Caco-2 (cell line): ENCODE measurements around the gene DGKK. TPM values are rescaled to one million over a fixed set of nuclear protein-coding genes. Genes with fewer than 3 reads are reported as not detected.

Experiments
- BruUV-seq: library from RNA; stranded (reverse); fragments of 400-500 nt; replicated peaks from 2 replicates; lab custom pipeline; 2021; lab: Mats Ljungman, UMichigan
- CTCF ChIA-PET: fragments of 300-600 bp; sonication (Branson Sonifier 250); formaldehyde crosslinking; loops from one replicate; lab custom pipeline; 2022; ENCODE audit warnings: antibody characterized with exemption; lab: Charles Lee
- POLR2A ChIA-PET: fragments of 300-600 bp; sonication (Branson Sonifier 250); formaldehyde crosslinking; loops from one replicate; lab custom pipeline; 2022; ENCODE audit warnings: antibody characterized with exemption; lab: Charles Lee
- DNase-seq, 2 experiments: peaks; one replicate each; pipeline versions ENCODE4 v3.0.0 to v3.0.0-alpha.2; 2020 to 2022
- H3K27me3 ChIP-seq: replicated peaks from 2 replicates; pipeline ENCODE4 v1.6.0; 2011; ENCODE audit warnings: low read length; ENCODE audit not compliant: control insufficient read depth, insufficient read depth
- H3K36me3 ChIP-seq: 2 replicates; pipeline ENCODE4 v1.5.1; 2011; ENCODE audit warnings: low read length; ENCODE audit not compliant: control insufficient read depth, insufficient read depth
- H3K4me1 ChIP-seq: fragments of 250-450 bp; sonication (Bioruptor Pico); 2 replicates; pipeline ENCODE4 v1.5.1; 2020; ENCODE audit warnings: mild to moderate bottlenecking
- H3K4me3 ChIP-seq: 2 replicates; pipeline ENCODE4 v1.5.1; 2011; ENCODE audit warnings: low read depth, mild to moderate bottlenecking, control low read depth, low read length
- H3K9me3 ChIP-seq: fragments of 250-450 bp; sonication (Bioruptor Pico); 2 replicates; pipeline ENCODE4 v1.5.1; 2020; ENCODE audit warnings: mild to moderate bottlenecking, moderate library complexity
- H3K27ac Mint-ChIP-seq: one replicate; pipeline ENCODE4 v1.8.0; 2022; ENCODE audit warnings: mixed read lengths; ENCODE audit not compliant: unreplicated experiment
- H3K27me3 Mint-ChIP-seq: one replicate; pipeline ENCODE4 v1.8.0; 2022; ENCODE audit warnings: mixed read lengths; ENCODE audit not compliant: insufficient read depth, unreplicated experiment
- H3K36me3 Mint-ChIP-seq: one replicate; pipeline ENCODE4 v1.8.0; 2022; ENCODE audit warnings: mild to moderate bottlenecking, mixed read lengths; ENCODE audit not compliant: insufficient read depth, unreplicated experiment
- H3K4me1 Mint-ChIP-seq: one replicate; pipeline ENCODE4 v1.8.0; 2022; ENCODE audit warnings: low read depth, mixed read lengths; ENCODE audit not compliant: unreplicated experiment
- H3K4me3 Mint-ChIP-seq: one replicate; pipeline ENCODE4 v1.8.0; 2022; ENCODE audit warnings: mild to moderate bottlenecking, moderate library complexity, mixed read lengths; ENCODE audit not compliant: unreplicated experiment
- H3K9me3 Mint-ChIP-seq: one replicate; pipeline ENCODE4 v1.8.0; 2022; ENCODE audit warnings: mixed read lengths; ENCODE audit not compliant: unreplicated experiment
- CTCF ChIP-seq, 2 experiments: fragments of 200-600 bp in 1 of 2; IDR thresholded peaks; 1 replicate in 1 of 2; 2 replicates in 1 of 2; pipeline versions ENCODE4 v1.5.1 to v1.8.0; 2011 to 2022; ENCODE audit warnings: antibody characterized with exemption in 1 of 2, control low read depth in 1 of 2, inconsistent platforms in 1 of 2, low read depth in 1 of 2, low read length in 1 of 2, mild to moderate bottlenecking in 1 of 2, moderate library complexity in 1 of 2; ENCODE audit not compliant: insufficient read depth in 1 of 2, severe bottlenecking in 1 of 2, unreplicated experiment in 1 of 2
- intact Hi-C: fragments of 100-400 bp; cut with micrococcal nuclease; formaldehyde crosslinking; loops from one replicate; pipeline ENCODE4 v1.10.0; 2022; ENCODE audit not compliant: unreplicated experiment
- total RNA-seq: library from RNA; stranded (reverse); gene quantifications from 2 replicates; pipeline ENCODE4 v1.2.3, GENCODE V29; 2022

Gene DGKK
- total RNA-seq, 1 experiment from 2014 or later: 2.5 TPM

- Mint-ChIP-seq H3K27ac (no peak overlapping the region), H3K4me3 (no peak overlapping the region), H3K27me3 (peaks cover 16% of the 10 kb centered on the region), H3K36me3 (peaks cover 4% of the 10 kb centered on the region), H3K4me1 (no peaks in the 10 kb centered on the region), H3K9me3 (no peaks in the 10 kb centered on the region)
- Histone ChIP-seq H3K9me3 (no peaks in the 10 kb centered on the region), H3K27me3 (no peaks in the 10 kb centered on the region), H3K36me3 (no peaks in the 10 kb centered on the region), H3K4me3 (no peak overlapping the region), H3K4me1 (no peaks in the 10 kb centered on the region)
- TF ChIP-seq CTCF (IDR thresholded peaks at IDR 0.05; ENCODE audit: insufficient read depth in 1 of 2, low read depth in 1 of 2, low read length in 1 of 2, severe bottlenecking in 1 of 2, unreplicated experiment in 1 of 2): no peak
- ChIA-PET CTCF (no interaction called here), POLR2A (no interaction called here)
- no peak for DNase-seq
- intact Hi-C loops: no loop called here
- no TSS peak for BruUV-seq
Observed at GRCh38 chrX:50497114-50497513, 26.5 kb upstream of the DGKK start.

GRCh38 chrX:50495616-50496015 is 25.0 kb upstream of the DGKK start:
- Histone ChIP-seq H3K36me3 (no peaks in the 10 kb centered on the region), H3K27me3 (no peaks in the 10 kb centered on the region), H3K9me3 (no peaks in the 10 kb centered on the region), H3K4me1 (no peaks in the 10 kb centered on the region), H3K4me3 (no peak overlapping the region)
- ChIA-PET POLR2A (no interaction called here), CTCF (no interaction called here)
- H3K27me3 Mint-ChIP-seq: peaks cover 11% of the 10 kb centered on the region
- H3K27ac Mint-ChIP-seq: no peak overlapping the region
- TF ChIP-seq CTCF (IDR thresholded peaks at IDR 0.05; ENCODE audit: insufficient read depth in 1 of 2, low read depth in 1 of 2, low read length in 1 of 2, severe bottlenecking in 1 of 2, unreplicated experiment in 1 of 2): no peak
- BruUV-seq: no TSS peak
- DNase-seq: no peak
- H3K4me3 Mint-ChIP-seq: no peak overlapping the region
- H3K36me3 Mint-ChIP-seq: peaks cover 4% of the 10 kb centered on the region
- H3K9me3 Mint-ChIP-seq: no peaks in the 10 kb centered on the region
- no peaks in the 10 kb centered on the region for H3K4me1 Mint-ChIP-seq
- intact Hi-C loops: no loop called here

- H3K4me1 ChIP-seq: no peaks in the 10 kb centered on the region
- CTCF ChIA-PET: no interaction called here
- H3K9me3 ChIP-seq: no peaks in the 10 kb centered on the region
- no peak for DNase-seq
- H3K36me3 Mint-ChIP-seq: peaks cover under 1% of the 10 kb centered on the region
- no peak overlapping the region for H3K4me3 Mint-ChIP-seq
- BruUV-seq: no TSS peak
- no peaks in the 10 kb centered on the region for H3K27me3 ChIP-seq
- H3K27ac Mint-ChIP-seq: no peak overlapping the region
- intact Hi-C loops: no loop called here
- POLR2A ChIA-PET: interaction anchor here (0.7 kb wide), 1 partner anchor 17 kb away, joined by 3 read pairs; no protein-coding TSS in a partner anchor
- no peak for TF ChIP-seq CTCF (IDR thresholded peaks at IDR 0.05; ENCODE audit: insufficient read depth in 1 of 2, low read depth in 1 of 2, low read length in 1 of 2, severe bottlenecking in 1 of 2, unreplicated experiment in 1 of 2)
- H3K9me3 Mint-ChIP-seq: no peaks in the 10 kb centered on the region
- H3K36me3 ChIP-seq: no peaks in the 10 kb centered on the region
- no peak overlapping the region for H3K4me3 ChIP-seq
- no peaks in the 10 kb centered on the region for H3K4me1 Mint-ChIP-seq
- peaks cover 6% of the 10 kb centered on the region for H3K27me3 Mint-ChIP-seq
Observed at GRCh38 chrX:50492720-50493119, 22.1 kb upstream of the DGKK start.
